ENCODE measurements around the gene PPT2. TPM values are rescaled to one million over a fixed set of nuclear protein-coding genes. Genes with fewer than 3 reads are reported as not detected.
A peak's percentile ranks its signal among the peaks of the same experiment; 100 is the strongest.

PPT2 gene
- total RNA-seq, 1 donor from 2014 or later: 39.4 TPM

- H3K4me3 ChIP-seq (ENCODE audit: low read depth, low read length): peak within 1 kb of the TSS; percentile 99
- TF ChIP-seq CTCF (conservative IDR thresholded peaks at IDR 0.05; ENCODE audit: low read depth, low read length): no peak
- DNase-seq (ENCODE audit: low read depth): no peak
Observed at GRCh38 chr6:32151863-32152768, 1.8 kb upstream of the PPT2 start, which contains the start of gene PRRT1. PRRT1 (minus strand) TSS chr6:32151939; CDS start chr6:32151827, 112 bp downstream.

- no peak for DNase-seq (ENCODE audit: low read depth)
- peak overlapping the region; percentile 99 for H3K4me3 ChIP-seq (ENCODE audit: low read depth, low read length)
- TF ChIP-seq CTCF (conservative IDR thresholded peaks at IDR 0.05; ENCODE audit: low read depth, low read length): no peak
Observed at GRCh38 chr6:32152769-32153563, 975 bp upstream of the PPT2 start.

DNA sequence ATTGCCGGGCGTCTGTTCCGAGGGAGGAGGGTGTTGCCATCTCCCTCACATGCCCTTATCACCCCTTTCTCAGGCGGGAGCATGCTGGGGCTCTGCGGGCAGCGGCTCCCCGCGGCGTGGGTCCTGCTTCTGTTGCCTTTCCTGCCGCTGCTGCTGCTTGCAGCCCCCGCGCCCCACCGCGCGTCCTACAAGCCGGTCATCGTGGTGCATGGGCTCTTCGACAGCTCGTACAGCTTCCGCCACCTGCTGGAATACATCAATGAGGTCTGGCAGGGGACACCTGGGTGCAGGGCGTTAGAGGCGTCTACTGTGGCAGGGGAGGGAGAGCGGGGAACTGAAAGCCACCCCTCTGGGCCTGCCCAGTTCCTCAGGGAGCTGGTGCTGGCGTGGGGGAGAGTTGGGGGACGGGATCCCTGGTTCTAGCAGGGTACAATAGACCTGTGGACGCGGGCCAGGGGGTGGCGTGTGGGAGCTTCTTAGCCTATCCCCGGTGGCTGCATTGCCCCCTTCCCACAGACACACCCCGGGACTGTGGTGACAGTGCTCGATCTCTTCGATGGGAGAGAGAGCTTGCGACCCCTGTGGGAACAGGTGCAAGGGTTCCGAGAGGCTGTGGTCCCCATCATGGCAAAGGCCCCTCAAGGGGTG is 697 bp downstream of the PPT2 start:
- peak overlapping the region; percentile 99 for H3K4me3 ChIP-seq (ENCODE audit: low read depth, low read length)
- TF ChIP-seq CTCF (conservative IDR thresholded peaks at IDR 0.05; ENCODE audit: low read depth, low read length): peak; percentile 75
- DNase-seq (ENCODE audit: low read depth): no peak

GRCh38 chr6:32156891-32157290 is 3.0 kb downstream of the PPT2 start:
- TF ChIP-seq CTCF (conservative IDR thresholded peaks at IDR 0.05; ENCODE audit: low read depth, low read length): no peak
- no peak for DNase-seq (ENCODE audit: low read depth)
- no peak overlapping the region for H3K4me3 ChIP-seq (ENCODE audit: low read depth, low read length)

- no peak for DNase-seq (ENCODE audit: low read depth)
- no peak for TF ChIP-seq CTCF (conservative IDR thresholded peaks at IDR 0.05; ENCODE audit: low read depth, low read length)
Observed at GRCh38 chr6:32158052-32158451, 4.1 kb downstream of the PPT2 start.

GRCh38 chr6:32163559-32164258 is 9.8 kb downstream of the PPT2 start:
- no peak for DNase-seq (ENCODE audit: low read depth)
- H3K4me3 ChIP-seq (ENCODE audit: low read depth, low read length): no peak overlapping the region
- TF ChIP-seq CTCF (conservative IDR thresholded peaks at IDR 0.05; ENCODE audit: low read depth, low read length): no peak

More at GRCh38 chr6:32158052-32158451, 4.1 kb downstream of the PPT2 start:
- no peak overlapping the region for H3K4me3 ChIP-seq (ENCODE audit: low read depth, low read length)

Measured in epithelial cell of proximal tubule (primary cell).